HG02884 (cell line): Measurements from ENCODE around the gene C17orf78.
A peak's percentile ranks its signal among the peaks of the same experiment; 100 is the strongest.
"Not testable (repeated sequence)": the region's sequence is repeated elsewhere in the genome, so short reads cannot be mapped to it uniquely, and the experiment has no call there.

Experiments used
- ATAC-seq: cut with Tn5 transposase; IDR thresholded peaks from one replicate; pipeline ENCODE4 v1.9.1; 2021; ENCODE audit warnings: mild to moderate bottlenecking, moderate library complexity; ENCODE audit not compliant: unreplicated experiment

C17orf78 gene

GRCh38 chr17:37385474-37385990 lies 9.7 kb downstream of the C17orf78 start:
- no peak for ATAC-seq

GRCh38 chr17:37386462-37386861 lies 10.7 kb downstream of the C17orf78 start:
- ATAC-seq: no peak

DNA sequence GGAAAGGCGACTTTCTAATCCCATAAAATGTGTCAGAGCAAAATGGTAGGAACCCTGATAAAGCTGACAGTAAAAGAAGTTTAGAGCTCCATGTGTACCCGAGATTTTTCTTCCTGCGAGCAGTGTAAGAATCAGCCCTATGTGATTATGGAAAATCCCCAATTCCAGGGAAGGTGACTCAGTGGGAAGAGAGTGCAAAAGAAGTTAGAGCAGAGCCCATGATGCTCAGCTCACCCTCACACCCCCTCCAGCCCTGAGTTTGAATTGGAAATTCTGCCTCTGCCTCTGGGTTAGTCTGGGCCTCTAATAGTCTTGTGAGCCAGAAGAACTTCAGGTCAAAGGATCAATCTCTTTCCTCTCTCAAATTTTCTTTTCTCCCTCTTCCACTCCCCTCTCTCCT lies 12.5 kb downstream of the C17orf78 start:
- no peak for ATAC-seq

- ATAC-seq: no peak
Observed at GRCh38 chr17:37389160-37389559, 13.4 kb downstream of the C17orf78 start.

- no peak for ATAC-seq
Observed at GRCh38 chr17:37391146-37391545, 15.4 kb downstream of the C17orf78 start.

DNA sequence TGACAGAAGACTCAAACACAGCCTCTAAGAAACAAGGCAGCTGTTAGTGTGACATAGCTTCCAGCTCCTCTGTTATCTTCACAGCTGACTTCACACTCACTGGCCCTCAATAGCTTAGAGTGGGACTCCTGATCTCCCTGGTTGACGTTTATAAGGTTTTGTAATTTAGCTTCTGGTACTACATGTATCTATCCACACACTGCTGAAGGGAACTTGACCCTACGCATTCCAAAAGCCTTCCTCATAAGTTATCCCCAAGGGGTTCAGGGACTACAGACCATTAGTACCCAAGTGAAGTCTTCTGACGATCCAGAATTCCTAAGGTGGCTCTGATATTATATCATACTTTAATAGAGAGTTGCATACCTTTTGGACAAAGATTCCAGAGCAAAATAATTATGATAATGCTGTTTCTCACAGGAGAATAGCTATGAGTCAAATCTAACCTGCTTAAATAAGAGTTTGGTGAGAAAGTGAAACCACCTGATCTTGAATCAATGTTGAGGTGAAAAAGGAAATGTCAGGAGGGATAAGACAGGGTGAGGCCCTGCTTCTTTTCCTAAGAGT lies 16.3 kb downstream of the C17orf78 start:
- no peak for ATAC-seq

- no peak for ATAC-seq
Observed at GRCh38 chr17:37393352-37393751, 17.6 kb downstream of the C17orf78 start.

DNA sequence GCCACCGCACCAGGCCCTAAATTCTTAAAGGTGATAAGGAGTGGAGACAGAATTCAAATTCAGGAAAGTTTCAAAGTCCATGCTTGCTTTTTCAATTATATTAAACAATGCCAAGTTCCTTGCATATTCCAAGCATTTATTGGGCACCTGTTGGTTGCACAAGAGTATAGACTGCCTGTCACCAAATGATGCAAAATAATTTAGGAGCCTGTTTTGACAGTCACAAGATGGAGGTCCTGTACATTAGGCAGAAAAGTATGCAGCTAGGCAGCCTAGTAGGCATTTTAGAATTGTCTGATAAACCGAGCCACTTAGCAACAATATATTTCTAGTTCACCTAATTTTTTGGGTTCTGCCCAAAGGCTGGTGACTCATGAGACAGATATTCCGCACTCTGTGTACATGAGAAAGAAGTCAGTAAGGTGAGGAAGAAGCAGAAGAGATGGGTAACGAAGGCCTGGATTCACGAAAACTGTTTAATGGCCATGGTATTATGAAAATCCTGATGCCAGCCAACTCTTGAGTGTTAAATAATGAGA lies 23.5 kb downstream of the C17orf78 start:
- ATAC-seq: no peak

- ATAC-seq: no peak
Observed at GRCh38 chr17:37400505-37400904, 24.7 kb downstream of the C17orf78 start.

DNA sequence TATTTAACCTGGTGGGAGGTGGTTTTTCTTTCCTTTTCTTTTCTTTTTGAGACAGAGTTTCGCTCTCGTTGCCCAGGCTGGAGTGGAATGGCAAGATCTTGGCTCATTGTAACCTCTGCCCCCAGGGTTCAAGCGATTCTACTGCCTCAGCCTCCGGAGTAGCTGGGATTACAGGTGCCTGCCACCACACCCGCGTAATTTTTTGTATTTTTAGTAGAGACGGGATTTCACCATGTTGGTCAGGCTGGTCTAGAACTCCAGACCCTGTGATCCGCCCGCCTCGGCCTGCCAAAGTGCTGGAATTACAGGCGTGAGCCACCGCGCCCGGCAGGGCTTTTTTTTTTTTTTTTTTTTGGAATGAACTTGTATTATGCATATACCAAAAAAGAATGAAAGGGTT lies 29.7 kb downstream of the C17orf78 start:
- not testable (repeated sequence) for ATAC-seq

DNA sequence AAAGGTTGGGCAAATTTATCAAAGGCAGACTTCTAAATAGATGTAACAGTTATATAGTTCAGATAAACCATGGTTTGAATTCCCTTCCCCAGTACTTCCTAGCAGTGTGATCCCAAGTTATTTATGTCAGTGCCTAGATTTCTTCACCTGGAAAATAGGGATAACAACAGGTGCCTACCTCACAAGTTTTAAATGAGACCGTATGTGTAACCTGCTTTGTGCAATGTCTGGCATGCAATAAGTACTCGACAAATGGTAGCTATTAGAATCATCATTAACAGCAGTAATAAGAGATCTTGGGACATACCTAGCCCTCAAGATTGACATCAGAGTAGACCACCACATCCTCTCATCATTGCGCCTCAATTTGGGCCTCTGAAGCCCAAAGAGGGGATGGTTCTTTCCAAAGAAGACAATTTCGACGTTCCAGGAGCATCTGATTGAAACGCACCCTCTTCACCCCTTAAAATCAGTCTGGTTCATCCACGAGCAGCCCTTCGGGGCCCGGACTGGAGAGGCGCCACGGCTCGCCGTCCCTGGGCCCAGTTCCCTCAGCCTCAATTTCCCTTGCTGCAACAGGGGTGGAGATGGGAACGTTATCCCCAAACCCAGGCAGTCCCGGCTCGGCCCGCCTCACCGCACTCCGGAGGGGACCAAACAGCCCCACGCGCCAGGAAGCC lies 30.3 kb downstream of the C17orf78 start:
- peak; percentile 33 for ATAC-seq

GRCh38 chr17:37406635-37407461 lies 31.1 kb downstream of the C17orf78 start, which contains the start of the genes ACACA and TADA2A:
Gene ACACA (minus strand): TSS chr17:37406836. CDS start chr17:37406299, 537 bp downstream.
Gene TADA2A (plus strand): TSS chr17:37406886. CDS start chr17:37411366, 4,480 bp downstream.
- peak; percentile 72 for ATAC-seq

DNA sequence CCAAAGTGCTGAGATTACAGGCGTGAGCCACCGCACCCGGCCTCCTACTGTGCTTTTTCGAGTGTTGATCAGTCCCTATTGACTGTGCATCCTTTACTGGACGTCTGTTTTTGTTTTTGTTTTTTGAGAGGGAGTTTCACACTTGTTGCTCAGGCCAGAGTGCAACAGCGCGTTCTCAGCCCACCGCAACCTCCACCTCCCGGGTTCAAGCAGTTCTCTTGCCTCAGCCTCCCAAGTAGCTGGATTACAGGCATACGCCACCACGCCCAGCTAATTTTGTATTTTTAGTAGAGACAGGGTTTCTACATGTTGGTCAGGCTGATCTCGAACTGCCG lies 32.3 kb downstream of the C17orf78 start:
- not testable (repeated sequence) for ATAC-seq

DNA sequence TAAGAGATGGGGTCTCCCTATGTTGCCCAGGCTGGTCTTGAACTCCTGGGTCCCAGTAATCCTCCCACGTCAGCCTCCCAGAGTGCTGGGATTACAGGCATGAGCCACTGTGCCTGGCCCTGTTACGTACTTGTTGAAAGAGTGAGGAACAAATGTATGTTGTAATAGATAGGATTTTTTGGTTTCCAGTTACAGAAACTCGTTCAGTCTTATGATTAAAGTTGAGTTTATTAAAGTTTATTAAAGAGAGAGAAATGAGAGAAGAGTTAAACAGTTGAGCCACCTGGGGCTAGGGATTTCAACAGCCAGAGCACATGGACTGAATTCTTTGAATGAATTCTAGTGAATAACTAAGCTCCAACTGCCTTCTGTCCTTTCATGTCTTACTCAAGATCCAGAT lies 34.6 kb downstream of the C17orf78 start:
- ATAC-seq: no peak

GRCh38 chr17:37413875-37414519 lies 38.2 kb downstream of the C17orf78 start:
- ATAC-seq: no peak

DNA sequence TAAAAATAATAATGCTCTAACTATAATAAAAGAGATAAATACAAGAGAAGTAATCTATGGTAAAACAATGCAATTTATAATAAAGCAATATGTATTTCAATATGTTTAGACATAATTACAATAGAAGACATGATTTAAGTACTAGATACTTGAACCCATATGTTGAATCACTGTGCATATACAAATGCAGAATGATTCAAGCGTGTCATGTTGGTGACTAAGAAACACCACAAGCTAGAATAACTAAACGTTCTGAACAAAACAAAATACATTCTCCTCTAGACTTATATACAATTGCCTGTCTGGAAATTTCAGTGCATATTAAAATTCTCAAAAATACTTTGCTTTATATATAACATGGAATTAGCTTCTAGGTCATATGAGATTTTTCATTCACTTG lies 42.1 kb downstream of the C17orf78 start:
- ATAC-seq: no peak

- no peak for ATAC-seq
Observed at GRCh38 chr17:37422971-37423625, 47.3 kb downstream of the C17orf78 start.

GRCh38 chr17:37425268-37425667 lies 49.5 kb downstream of the C17orf78 start:
- ATAC-seq: no peak

- no peak for ATAC-seq
Observed at GRCh38 chr17:37429039-37429438, 53.3 kb downstream of the C17orf78 start.

GRCh38 chr17:37429453-37429852 lies 53.7 kb downstream of the C17orf78 start:
- no peak for ATAC-seq
